Heart left ventricle (tissue), 16 donors: ENCODE data around the gene FAM240A. TPM values are rescaled to one million over a fixed set of nuclear protein-coding genes. Genes with fewer than 3 reads are reported as not detected.
"Not testable (repeated sequence)": the region's sequence is repeated elsewhere in the genome, so short reads cannot be mapped to it uniquely, and the experiment has no call there.

Source experiments
- ATAC-seq, 4 donors: fragments of 200-7000 bp; cut with Tn5 transposase; one replicate each; pipeline ENCODE4 v1.9.1; 2020 to 2022; ENCODE audit warnings: moderate library complexity in 4 of 4, mild to moderate bottlenecking in 3 of 4, moderate number of reproducible peaks in 1 of 4
- DNase-seq, 5 donors: peaks; one replicate each; pipeline ENCODE4 v3.0.0-alpha.2; 2020
- H3K27ac ChIP-seq, 12 donors: fragments of 200-600 bp; sonication (generic) in 4 of 12; one replicate each; pipeline versions ENCODE4 v1.5.0 to v1.8.0; 2016 to 2022; ENCODE audit warnings: mild to moderate bottlenecking in 2 of 12
- H3K27me3 ChIP-seq, 9 donors: fragments of 200-600 bp; sonication (generic) in 2 of 9; one replicate each; pipeline versions ENCODE4 v1.5.1 to v1.8.0; 2016 to 2022; ENCODE audit warnings: mild to moderate bottlenecking in 3 of 9
- H3K36me3 ChIP-seq, 9 donors: fragments of 200-600 bp; sonication (generic) in 2 of 9; one replicate each; pipeline versions ENCODE4 v1.5.0 to v1.8.0; 2018 to 2022; ENCODE audit warnings: mild to moderate bottlenecking in 2 of 9
- H3K4me1 ChIP-seq, 12 donors: fragments of 200-600 bp; sonication (generic) in 4 of 12; one replicate each; pipeline versions ENCODE4 v1.5.0 to v1.8.0; 2016 to 2022; ENCODE audit warnings: mild to moderate bottlenecking in 3 of 12
- H3K4me3 ChIP-seq, 12 donors: fragments of 200-600 bp; sonication (generic) in 4 of 12; one replicate each; pipeline versions ENCODE4 v1.5.0 to v1.8.0; 2017 to 2022; ENCODE audit warnings: mild to moderate bottlenecking in 9 of 12, moderate library complexity in 4 of 12
- H3K9me3 ChIP-seq, 12 donors: fragments of 200-600 bp; sonication (generic) in 4 of 12; one replicate each; pipeline versions ENCODE4 v1.5.0 to v1.8.0; 2016 to 2022; ENCODE audit warnings: mild to moderate bottlenecking in 1 of 12
- POLR2A ChIP-seq, 2 donors: fragments of 450-650 bp; IDR thresholded peaks; one replicate each; pipeline ENCODE4 v1.6.1; 2017; ENCODE audit warnings: antibody characterized with exemption in 2 of 2, mild to moderate bottlenecking in 2 of 2, moderate library complexity in 2 of 2
- WGBS, 4 donors: extraction: QIAGEN DNeasy Blood & Tissue Kit in 2 of 4; methylation state at CpG; one replicate each; pipeline versions ENCODE4 v1.1.5 to v1.1.7; 2013 to 2018; 5-methylcytosine and 5-hydroxymethylcytosine counted together
- intact Hi-C, 10 donors: fragments of 100-400 bp; cut with DNase I; formaldehyde crosslinking; loops; one replicate each; pipeline versions ENCODE4 v1.11.1 to v1.14.2; 2022
- polyA plus RNA-seq, 2 donors: library from polyadenylated mRNA; stranded (reverse); fragments of 200-250 nt; gene quantifications; one replicate each; pipeline ENCODE4 v1.2.3, GENCODE V29; 2013
- total RNA-seq, 9 donors: library from RNA; depleted of rRNA in 2 of 9; stranded (reverse); fragments of >200 nt in 2 of 9; fragmentation: NEBNext Ultra II Directional in 3 of 9; extraction: Animal tissue kit (Norgen Biotek cat#: 25700) in 3 of 9; gene quantifications; one replicate each; pipeline versions ENCODE4 v1.1.0 to v1.2.4, GENCODE V29; 2016 to 2023
- TF ChIP-seq, protein P1 (sequence below), 12 donors: fragments of 200-600 bp; sonication (generic) in 4 of 12; IDR thresholded peaks; one replicate each; pipeline versions ENCODE4 v1.5.0 to v1.8.0; 2018 to 2022; ENCODE audit warnings: antibody characterized with exemption in 12 of 12, mild to moderate bottlenecking in 5 of 12
- donor health status: ischemic (EF 13 %, LVEDD 7.1; RV severe dilation, severe dysfunction).
- donor health status: healthy with polysubstance abuse.
- donor health status: DM: no; HTN: yes; CAD: no.
- donor health status: DM: no; HTN: no; CAD: no.
- donor health status: ischemic (EF 25% LVEDD 6.9; RV normal size, moderate dysfunction).
- donor health status: ischemic (EF 25% LVEDD 5.7; RV mildly dilated, moderate dysfunction).
- donor health status: healthy.
- donor health status: DM: yes; HTN: yes; CAD: no.
- donor health status: ischemic (EF 35%, LVEDD 5.7; RV mildly dilated, moderate dysfunction).
- donor health status: nonischemic (EF 11% LVEDD 7.7; RV severe dilation, severe dysfunction).
- donor health status: DM: yes; HTN: yes; CAD: no.
- donor health status: PGD.
- donor health status: ischemic (EF 29% LVEDD 5.4; RV normal size, mild dysfunction).
- donor health status: nonischemic (EF 23%, LVEDD 6.1; RV moderate dilation, normal function).

The FAM240A gene
- total and polyA plus RNA-seq, 11 donors: not detected

GRCh38 chr3:46574881-46575576 is 37.3 kb upstream of the FAM240A start:
- Histone ChIP-seq H3K9me3 (no peaks in the 10 kb centered on the region), H3K4me1 (peaks cover 0 to 13% (median 3%) of the 10 kb centered on the region in 12 donors), H3K36me3 (no peaks in the 10 kb centered on the region), H3K4me3 (no peak overlapping the region), H3K27me3 (peaks cover 0 to 21% (median 0%) of the 10 kb centered on the region in 9 donors), H3K27ac (no peak overlapping the region)
- WGBS, 4 donors: 72 to 81% (median 77%) methylated on average over 5 of the region's 5 CpGs
- intact Hi-C loops: loop anchor here in 4 of 10 donors (2.0 to 10.0 kb wide), 3 partner anchors 50 to 52 kb away; no protein-coding TSS in a partner anchor
- TF ChIP-seq POLR2A (IDR thresholded peaks at IDR 0.05): no peak
- TF ChIP-seq, protein P1, sequence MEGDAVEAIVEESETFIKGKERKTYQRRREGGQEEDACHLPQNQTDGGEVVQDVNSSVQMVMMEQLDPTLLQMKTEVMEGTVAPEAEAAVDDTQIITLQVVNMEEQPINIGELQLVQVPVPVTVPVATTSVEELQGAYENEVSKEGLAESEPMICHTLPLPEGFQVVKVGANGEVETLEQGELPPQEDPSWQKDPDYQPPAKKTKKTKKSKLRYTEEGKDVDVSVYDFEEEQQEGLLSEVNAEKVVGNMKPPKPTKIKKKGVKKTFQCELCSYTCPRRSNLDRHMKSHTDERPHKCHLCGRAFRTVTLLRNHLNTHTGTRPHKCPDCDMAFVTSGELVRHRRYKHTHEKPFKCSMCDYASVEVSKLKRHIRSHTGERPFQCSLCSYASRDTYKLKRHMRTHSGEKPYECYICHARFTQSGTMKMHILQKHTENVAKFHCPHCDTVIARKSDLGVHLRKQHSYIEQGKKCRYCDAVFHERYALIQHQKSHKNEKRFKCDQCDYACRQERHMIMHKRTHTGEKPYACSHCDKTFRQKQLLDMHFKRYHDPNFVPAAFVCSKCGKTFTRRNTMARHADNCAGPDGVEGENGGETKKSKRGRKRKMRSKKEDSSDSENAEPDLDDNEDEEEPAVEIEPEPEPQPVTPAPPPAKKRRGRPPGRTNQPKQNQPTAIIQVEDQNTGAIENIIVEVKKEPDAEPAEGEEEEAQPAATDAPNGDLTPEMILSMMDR (IDR thresholded peaks at IDR 0.05): no peak
- no peak for DNase-seq
- ATAC-seq: no peak

DNA sequence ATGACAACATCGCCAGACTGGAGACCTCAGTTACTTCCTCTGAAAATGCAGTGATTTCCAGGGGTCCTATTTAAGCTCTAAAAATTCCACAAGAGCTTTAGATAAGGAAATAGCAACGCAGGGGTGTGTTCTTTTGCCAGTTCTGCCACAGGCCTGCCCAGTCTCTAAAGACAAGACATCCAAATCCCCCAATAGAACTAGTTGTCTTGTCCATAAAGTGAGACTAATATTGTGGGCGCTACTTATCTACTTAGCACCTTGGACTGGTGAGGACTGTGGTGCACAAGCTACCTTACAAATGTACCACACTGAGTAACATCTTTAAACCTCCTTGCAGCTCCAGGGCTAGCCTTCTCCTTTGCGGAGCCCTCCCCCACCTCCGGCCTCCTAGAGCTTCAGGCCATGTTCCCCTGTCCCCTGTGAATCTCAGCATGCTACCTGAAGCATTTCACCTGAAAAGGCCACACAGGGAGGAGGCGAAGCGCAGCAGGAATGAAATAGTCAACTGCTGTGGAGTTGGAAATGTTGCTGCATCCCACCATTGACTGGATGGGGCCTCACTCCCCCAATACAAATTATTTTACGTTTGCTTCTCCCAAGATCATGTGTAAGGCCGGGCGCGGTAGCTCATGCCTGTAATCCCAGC is 36.6 kb upstream of the FAM240A start:
- no peaks in the 10 kb centered on the region for H3K9me3 ChIP-seq
- intact Hi-C loops: loop anchor here in 3 of 10 donors (2.0 to 10.0 kb wide), 2 partner anchors 49 kb away; no protein-coding TSS in a partner anchor
- ATAC-seq (no peak), DNase-seq (no peak)
- peaks cover 0 to 21% (median 0%) of the 10 kb centered on the region in 9 donors for H3K27me3 ChIP-seq
- TF ChIP-seq, protein P1 (IDR thresholded peaks at IDR 0.05): no peak
- no peak for TF ChIP-seq POLR2A (IDR thresholded peaks at IDR 0.05)
- H3K36me3 ChIP-seq: no peaks in the 10 kb centered on the region
- WGBS, 4 donors: 84 to 89% (median 86%) methylated on average over 11 of the region's 11 CpGs
- H3K27ac ChIP-seq: no peak overlapping the region
- peaks cover 0 to 13% (median 3%) of the 10 kb centered on the region in 12 donors for H3K4me1 ChIP-seq
- no peak overlapping the region for H3K4me3 ChIP-seq

GRCh38 chr3:46576386-46576785 is 35.9 kb upstream of the FAM240A start:
- Histone ChIP-seq H3K9me3 (no peaks in the 10 kb centered on the region), H3K4me1 (peaks cover 0 to 13% (median 3%) of the 10 kb centered on the region in 12 donors), H3K4me3 (no peak overlapping the region), H3K27me3 (peaks cover 0 to 21% (median 0%) of the 10 kb centered on the region in 9 donors), H3K27ac (no peak overlapping the region), H3K36me3 (no peaks in the 10 kb centered on the region)
- ATAC-seq (no peak), DNase-seq (no peak)
- WGBS, 4 donors: 80 to 86% (median 83%) methylated on average over 10 of the region's 10 CpGs
- intact Hi-C loops: loop anchor here in 2 of 10 donors (10.0 kb wide), 1 partner anchor 48 kb away; no protein-coding TSS in a partner anchor
- TF ChIP-seq POLR2A (IDR thresholded peaks at IDR 0.05): no peak
- TF ChIP-seq, protein P1 (IDR thresholded peaks at IDR 0.05): no peak

DNA sequence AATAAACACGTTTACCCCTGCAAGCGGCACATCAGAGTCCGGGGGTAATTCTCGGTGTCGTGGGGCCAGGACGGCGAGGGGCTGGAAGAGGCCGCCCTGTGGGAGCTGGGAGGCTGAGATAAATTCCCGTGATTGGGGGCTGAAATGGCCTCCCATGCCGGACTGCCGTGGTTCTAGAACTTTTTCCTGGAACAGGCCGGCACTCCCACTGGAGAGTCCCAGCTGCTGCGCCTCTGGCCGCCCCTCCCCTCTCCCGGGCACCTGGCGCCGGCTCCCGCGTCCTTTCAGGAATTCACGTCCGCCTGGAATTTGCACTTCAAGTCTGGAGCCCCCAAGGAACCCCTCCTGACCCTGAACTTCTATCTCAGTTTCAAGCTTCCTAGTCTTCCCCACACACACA is 35.4 kb upstream of the FAM240A start:
- no peak overlapping the region for H3K27ac ChIP-seq
- DNase-seq (no peak), ATAC-seq (peak in 1 of 4 donors; percentile 29)
- H3K36me3 ChIP-seq: no peaks in the 10 kb centered on the region
- intact Hi-C loops: loop anchor here in 2 of 10 donors (10.0 kb wide), 1 partner anchor 48 kb away; no protein-coding TSS in a partner anchor
- no peaks in the 10 kb centered on the region for H3K9me3 ChIP-seq
- TF ChIP-seq POLR2A (IDR thresholded peaks at IDR 0.05): no peak
- TF ChIP-seq, protein P1 (IDR thresholded peaks at IDR 0.05): no peak
- 45 to 57% (median 48%) methylated on average over 19 to 21 of the region's 21 CpGs for WGBS, 4 donors
- no peak overlapping the region for H3K4me3 ChIP-seq
- peaks cover 0 to 13% (median 3%) of the 10 kb centered on the region in 12 donors for H3K4me1 ChIP-seq
- peaks cover 0 to 18% (median 0%) of the 10 kb centered on the region in 9 donors for H3K27me3 ChIP-seq

- peak in 1 of 4 donors; percentile 49 for ATAC-seq
- not testable (repeated sequence) for H3K4me3 ChIP-seq, H3K9me3 ChIP-seq, DNase-seq, H3K36me3 ChIP-seq, H3K27ac ChIP-seq
- intact Hi-C loops: loop anchor here in 2 of 10 donors (10.0 kb wide), 1 partner anchor 47 kb away; no protein-coding TSS in a partner anchor
- 57 to 62% (median 62%) methylated on average over 17 to 18 of the region's 18 CpGs for WGBS, 4 donors
- peaks cover 0 to 13% (median 3%) of the 10 kb centered on the region in 12 donors for H3K4me1 ChIP-seq
- peaks cover 0 to 18% (median 0%) of the 10 kb centered on the region in 9 donors for H3K27me3 ChIP-seq
Observed at GRCh38 chr3:46577580-46578249, 34.6 kb upstream of the FAM240A start.
